ENCODE data around the gene AP2A2.

The AP2A2 gene

DNA sequence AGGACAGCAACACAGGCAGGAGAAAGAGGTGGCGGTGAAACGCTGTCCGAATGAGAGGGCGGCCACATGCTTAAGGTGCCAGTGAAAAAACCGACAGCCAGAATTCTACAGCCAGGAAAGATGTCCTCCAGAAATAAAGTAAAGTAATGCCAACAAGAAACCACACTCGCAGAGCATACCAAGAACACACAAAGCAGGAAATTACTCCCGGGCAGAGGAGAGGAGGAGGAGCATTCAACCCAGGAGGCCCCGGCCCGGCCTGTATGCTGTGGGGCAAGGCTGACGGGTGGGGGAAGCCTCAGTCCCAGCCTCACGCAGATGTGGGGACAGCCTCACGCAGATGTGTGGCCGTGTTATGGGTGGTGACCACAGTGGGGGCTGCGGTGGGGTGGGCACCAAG, 43.1 kb upstream of the AP2A2 start:
- TF ChIP-seq NFIC (IDR thresholded peaks at IDR 0.05) (no peak), TCF12 (IDR thresholded peaks at IDR 0.05; ENCODE audit: low read depth) (no peak), YY1 (IDR thresholded peaks at IDR 0.05; ENCODE audit: low read depth) (no peak), RAD21 (IDR thresholded peaks at IDR 0.05; ENCODE audit: low read depth) (no peak), EGR1 (IDR thresholded peaks at IDR 0.05) (no peak)
- TF ChIP-seq, protein P1, sequence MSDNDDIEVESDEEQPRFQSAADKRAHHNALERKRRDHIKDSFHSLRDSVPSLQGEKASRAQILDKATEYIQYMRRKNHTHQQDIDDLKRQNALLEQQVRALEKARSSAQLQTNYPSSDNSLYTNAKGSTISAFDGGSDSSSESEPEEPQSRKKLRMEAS (IDR thresholded peaks at IDR 0.05), result no peak

DNA sequence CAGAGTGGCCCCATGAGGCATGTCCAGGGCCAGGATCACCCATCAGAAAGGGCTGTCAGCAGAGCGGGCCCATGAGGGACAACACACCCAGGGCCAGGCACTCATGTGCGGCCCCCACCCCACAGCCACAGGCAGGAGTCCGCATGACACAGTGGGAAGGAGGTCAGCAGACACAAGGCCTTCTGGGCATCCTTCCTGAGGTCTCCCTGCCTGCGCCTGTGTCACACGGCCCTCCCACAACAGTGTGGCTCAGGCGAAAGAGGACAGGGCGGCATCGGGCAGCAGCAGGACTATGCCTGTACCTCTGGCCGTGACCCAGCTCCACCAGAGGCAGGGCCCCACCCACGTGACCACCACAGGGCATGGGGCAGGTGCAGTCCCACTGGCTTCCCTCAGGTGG, 42.1 kb upstream of the AP2A2 start:
- TF ChIP-seq EP300 (IDR thresholded peaks at IDR 0.05; ENCODE audit: borderline replicate concordance), result no peak
- TF ChIP-seq, protein P2, sequence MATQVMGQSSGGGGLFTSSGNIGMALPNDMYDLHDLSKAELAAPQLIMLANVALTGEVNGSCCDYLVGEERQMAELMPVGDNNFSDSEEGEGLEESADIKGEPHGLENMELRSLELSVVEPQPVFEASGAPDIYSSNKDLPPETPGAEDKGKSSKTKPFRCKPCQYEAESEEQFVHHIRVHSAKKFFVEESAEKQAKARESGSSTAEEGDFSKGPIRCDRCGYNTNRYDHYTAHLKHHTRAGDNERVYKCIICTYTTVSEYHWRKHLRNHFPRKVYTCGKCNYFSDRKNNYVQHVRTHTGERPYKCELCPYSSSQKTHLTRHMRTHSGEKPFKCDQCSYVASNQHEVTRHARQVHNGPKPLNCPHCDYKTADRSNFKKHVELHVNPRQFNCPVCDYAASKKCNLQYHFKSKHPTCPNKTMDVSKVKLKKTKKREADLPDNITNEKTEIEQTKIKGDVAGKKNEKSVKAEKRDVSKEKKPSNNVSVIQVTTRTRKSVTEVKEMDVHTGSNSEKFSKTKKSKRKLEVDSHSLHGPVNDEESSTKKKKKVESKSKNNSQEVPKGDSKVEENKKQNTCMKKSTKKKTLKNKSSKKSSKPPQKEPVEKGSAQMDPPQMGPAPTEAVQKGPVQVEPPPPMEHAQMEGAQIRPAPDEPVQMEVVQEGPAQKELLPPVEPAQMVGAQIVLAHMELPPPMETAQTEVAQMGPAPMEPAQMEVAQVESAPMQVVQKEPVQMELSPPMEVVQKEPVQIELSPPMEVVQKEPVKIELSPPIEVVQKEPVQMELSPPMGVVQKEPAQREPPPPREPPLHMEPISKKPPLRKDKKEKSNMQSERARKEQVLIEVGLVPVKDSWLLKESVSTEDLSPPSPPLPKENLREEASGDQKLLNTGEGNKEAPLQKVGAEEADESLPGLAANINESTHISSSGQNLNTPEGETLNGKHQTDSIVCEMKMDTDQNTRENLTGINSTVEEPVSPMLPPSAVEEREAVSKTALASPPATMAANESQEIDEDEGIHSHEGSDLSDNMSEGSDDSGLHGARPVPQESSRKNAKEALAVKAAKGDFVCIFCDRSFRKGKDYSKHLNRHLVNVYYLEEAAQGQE (IDR thresholded peaks at IDR 0.05; ENCODE audit: low read depth), result no peak
- no peak for TF ChIP-seq CEBPB (IDR thresholded peaks at IDR 0.05)
- TF ChIP-seq YY1 (IDR thresholded peaks at IDR 0.05; ENCODE audit: low read depth), result no peak
- TF ChIP-seq, protein P3, sequence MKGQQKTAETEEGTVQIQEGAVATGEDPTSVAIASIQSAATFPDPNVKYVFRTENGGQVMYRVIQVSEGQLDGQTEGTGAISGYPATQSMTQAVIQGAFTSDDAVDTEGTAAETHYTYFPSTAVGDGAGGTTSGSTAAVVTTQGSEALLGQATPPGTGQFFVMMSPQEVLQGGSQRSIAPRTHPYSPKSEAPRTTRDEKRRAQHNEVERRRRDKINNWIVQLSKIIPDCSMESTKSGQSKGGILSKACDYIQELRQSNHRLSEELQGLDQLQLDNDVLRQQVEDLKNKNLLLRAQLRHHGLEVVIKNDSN (IDR thresholded peaks at IDR 0.05), result no peak
- TF ChIP-seq, protein P1 (IDR thresholded peaks at IDR 0.05), result no peak
- TF ChIP-seq TAF1 (IDR thresholded peaks at IDR 0.05; ENCODE audit: low read depth), result no peak

DNA sequence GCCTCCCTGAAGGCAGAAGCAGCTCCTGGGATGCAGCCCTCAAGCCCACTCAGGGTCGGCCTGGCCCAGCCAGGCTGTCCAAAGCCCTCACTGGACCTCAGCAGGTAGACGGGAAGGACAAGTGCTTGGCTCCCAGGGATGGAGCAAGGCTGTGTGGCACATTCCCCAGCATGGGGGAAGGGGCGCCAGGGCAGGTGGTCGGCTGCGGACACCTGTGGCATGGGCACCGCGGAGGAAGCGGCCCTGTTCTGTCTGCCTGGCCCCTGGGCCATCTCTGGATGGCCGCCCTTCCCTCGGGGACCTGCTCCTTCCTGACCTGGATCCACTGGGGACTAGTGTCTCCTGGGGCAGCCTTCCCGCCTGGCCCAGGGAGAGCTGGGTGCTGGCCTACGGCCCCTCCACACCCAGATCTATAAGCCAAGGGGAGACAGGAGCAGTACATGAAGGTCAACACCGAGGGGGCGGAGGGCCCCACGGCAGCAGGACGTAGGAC, 41.0 kb upstream of the AP2A2 start:
- no peak for TF ChIP-seq TEAD4 (IDR thresholded peaks at IDR 0.05)
- TF ChIP-seq, protein P1 (IDR thresholded peaks at IDR 0.05), result no peak
- TF ChIP-seq YY1 (IDR thresholded peaks at IDR 0.05; ENCODE audit: low read depth), result no peak
- no peak for TF ChIP-seq NFIC (IDR thresholded peaks at IDR 0.05)
- no peak for TF ChIP-seq FOXM1 (IDR thresholded peaks at IDR 0.05; ENCODE audit: borderline replicate concordance, low read depth)
- TF ChIP-seq, protein P2 (IDR thresholded peaks at IDR 0.05; ENCODE audit: low read depth), result no peak
- no peak for TF ChIP-seq TCF12 (IDR thresholded peaks at IDR 0.05; ENCODE audit: low read depth)
- TF ChIP-seq TAF1 (IDR thresholded peaks at IDR 0.05; ENCODE audit: low read depth), result no peak
- TF ChIP-seq EP300 (IDR thresholded peaks at IDR 0.05; ENCODE audit: borderline replicate concordance), result no peak
- TF ChIP-seq CREB1 (IDR thresholded peaks at IDR 0.05; ENCODE audit: low read depth), result no peak
- TF ChIP-seq CEBPB (IDR thresholded peaks at IDR 0.05), result no peak

DNA sequence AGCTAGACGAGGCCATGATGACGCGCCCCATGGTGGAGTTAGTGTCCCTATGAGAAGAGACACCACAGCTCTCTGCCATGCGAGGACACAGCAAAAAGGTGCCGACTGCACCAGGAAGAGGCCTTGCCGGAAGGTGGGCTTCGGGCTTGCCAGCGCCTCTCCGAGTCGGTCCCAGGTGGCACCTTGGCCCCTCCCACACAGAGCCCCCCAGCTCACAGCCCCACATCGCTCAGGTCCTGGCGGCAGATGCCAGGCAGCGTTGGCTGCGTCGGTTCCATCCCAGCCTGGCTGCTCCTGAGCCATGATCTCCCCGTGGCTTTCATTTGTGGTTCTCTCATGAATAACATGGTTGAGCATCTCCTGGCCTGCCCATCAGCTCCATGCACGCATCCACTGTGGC, 39.1 kb upstream of the AP2A2 start:
- no peak for TF ChIP-seq EP300 (IDR thresholded peaks at IDR 0.05; ENCODE audit: borderline replicate concordance)

DNA sequence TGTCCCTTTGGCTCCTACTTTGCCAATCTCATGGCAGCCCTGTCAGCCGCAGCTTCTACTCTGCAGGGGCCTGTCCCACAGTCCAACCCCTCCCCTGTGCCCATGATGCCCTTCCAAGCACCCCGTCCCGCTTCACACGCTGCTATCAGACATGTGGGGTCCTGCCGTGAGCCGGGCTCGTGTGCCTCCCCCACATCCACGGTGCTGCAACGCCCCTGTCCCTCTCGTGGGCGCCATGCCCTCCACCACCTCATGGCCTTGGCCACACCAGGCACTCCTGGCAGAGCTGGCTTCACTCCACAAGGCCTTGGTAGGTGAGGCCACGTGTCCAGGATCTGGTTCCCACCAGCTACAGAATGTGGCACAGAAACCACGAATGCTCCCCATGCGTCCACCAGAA, 38.1 kb upstream of the AP2A2 start:
- TF ChIP-seq, protein P2 (IDR thresholded peaks at IDR 0.05; ENCODE audit: low read depth), result no peak
- TF ChIP-seq TAF1 (IDR thresholded peaks at IDR 0.05; ENCODE audit: low read depth) (no peak), TCF12 (IDR thresholded peaks at IDR 0.05; ENCODE audit: low read depth) (no peak), ZBTB7A (IDR thresholded peaks at IDR 0.05; ENCODE audit: low read depth) (no peak), FOXM1 (IDR thresholded peaks at IDR 0.05; ENCODE audit: borderline replicate concordance, low read depth) (no peak), TEAD4 (IDR thresholded peaks at IDR 0.05) (no peak), EGR1 (IDR thresholded peaks at IDR 0.05) (no peak), NFIC (IDR thresholded peaks at IDR 0.05) (no peak), EP300 (IDR thresholded peaks at IDR 0.05; ENCODE audit: borderline replicate concordance) (no peak), RAD21 (IDR thresholded peaks at IDR 0.05; ENCODE audit: low read depth) (no peak), CEBPB (IDR thresholded peaks at IDR 0.05) (no peak), CREB1 (IDR thresholded peaks at IDR 0.05; ENCODE audit: low read depth) (no peak), YY1 (IDR thresholded peaks at IDR 0.05; ENCODE audit: low read depth) (no peak)
- TF ChIP-seq, protein P3 (IDR thresholded peaks at IDR 0.05), result no peak
- TF ChIP-seq, protein P1 (IDR thresholded peaks at IDR 0.05), result no peak
